GM19324 (cell line): Measurements from ENCODE around the gene CELSR1.

ENCODE experiments used
- ATAC-seq: cut with Tn5 transposase; IDR thresholded peaks from one replicate; pipeline ENCODE4 v1.9.1; 2021; ENCODE audit warnings: mild to moderate bottlenecking, moderate library complexity; ENCODE audit not compliant: unreplicated experiment, low FRiP score

CELSR1 gene

DNA sequence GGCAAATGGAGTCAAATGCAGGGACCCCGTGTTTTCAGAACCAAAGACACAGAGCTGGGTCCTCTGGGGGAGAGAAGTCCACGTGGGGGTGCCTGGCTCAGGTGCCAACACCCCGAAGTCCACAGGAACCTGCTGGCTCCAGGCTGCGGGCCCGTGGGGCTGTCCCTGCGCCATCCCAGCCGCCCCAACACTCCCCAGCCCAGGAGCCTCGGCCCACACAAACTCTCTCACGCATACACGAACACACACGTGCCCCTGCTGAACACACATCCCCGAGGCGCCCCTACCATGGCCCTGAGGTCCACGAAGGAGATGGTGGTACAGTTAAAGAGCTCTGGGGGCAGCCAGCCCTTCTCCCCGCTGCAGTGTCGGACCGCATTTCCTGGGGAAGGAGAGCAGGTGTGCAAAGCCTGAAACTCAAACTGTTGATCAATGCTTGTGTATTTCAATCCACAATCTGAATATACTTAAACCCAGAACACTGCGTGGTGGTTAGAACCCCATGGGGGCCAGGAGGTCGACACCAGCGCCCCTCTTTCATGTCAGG, 147.2 kb downstream of the CELSR1 start:
- no peak for ATAC-seq

DNA sequence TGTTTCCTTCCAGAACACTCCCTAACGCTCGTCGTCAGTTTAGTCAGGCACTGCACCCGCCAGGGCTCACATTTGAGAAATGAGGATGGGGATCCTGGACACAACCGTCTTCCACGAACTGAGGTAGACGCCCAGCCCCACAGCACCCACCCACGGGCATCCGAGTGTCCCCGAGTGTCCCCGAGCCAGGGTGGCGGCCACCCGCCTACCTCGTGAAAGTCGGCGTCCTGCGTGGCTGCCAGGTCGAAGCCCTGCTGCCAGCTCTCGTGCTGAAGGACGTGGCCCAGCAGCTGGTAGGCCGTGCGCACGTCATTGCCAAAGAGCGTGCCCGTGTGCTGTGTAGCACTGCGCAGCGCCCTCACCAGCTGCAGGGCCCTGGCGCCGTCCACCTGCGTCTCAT, 148.3 kb downstream of the CELSR1 start:
- ATAC-seq: no peak

DNA sequence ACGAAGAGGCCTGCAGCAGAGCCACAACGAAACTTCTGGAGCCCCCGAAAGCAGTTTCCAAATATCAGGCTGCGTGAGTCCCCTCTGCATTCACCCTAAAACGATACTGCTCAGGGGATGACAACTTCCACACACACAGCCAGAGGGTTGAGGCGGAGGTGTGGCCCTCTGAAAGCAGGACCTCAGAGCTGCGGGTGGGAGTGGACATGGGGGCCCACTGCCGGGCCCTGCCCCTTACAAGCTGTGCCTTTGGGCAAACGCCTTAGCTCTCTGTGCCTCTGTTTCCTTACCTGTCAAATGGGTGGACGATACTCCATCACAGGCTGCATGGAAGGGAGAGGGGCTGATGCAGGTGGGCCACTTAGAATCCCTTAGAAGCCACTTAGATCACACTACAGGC, 148.8 kb downstream of the CELSR1 start:
- ATAC-seq: no peak

DNA sequence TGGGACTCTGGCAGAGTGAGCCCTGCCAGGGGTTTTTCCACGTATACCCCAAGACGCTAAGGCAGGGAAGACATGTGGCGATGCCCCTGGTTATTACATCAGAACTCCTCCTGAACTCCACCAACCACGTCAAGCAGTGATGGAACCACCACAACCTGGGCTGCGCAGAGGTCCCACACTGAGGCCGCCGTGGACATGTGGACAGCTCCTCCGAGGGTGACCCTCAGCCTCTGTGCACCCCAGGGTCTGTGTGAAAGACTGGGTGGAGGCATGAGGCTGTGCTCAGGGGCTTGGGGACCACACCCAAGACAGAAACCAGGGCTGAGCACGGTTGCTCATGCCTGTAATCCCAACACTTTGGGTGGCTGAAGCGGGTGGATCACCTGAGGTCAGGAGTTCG, 149.7 kb downstream of the CELSR1 start:
- ATAC-seq: no peak

DNA sequence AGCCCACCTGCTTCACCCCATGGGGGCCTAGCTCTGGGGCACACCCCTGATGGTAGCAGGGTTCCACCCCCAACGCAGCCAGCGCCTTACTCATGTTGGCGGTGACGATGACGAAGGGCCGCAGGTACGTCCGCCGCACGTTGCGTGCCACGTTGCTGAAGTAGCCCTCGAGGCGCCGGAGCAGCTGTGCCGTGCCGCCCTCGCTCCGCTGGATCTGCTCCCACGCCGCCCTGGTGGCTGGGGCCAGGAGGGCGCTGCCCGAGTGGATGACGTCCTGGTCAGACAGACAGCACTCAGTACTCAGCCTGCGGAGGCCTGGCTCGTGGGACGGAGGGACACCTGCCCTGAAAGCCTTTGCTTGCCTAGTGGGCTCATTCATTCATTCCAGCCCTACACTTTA, 151.1 kb downstream of the CELSR1 start:
- ATAC-seq: no peak

DNA sequence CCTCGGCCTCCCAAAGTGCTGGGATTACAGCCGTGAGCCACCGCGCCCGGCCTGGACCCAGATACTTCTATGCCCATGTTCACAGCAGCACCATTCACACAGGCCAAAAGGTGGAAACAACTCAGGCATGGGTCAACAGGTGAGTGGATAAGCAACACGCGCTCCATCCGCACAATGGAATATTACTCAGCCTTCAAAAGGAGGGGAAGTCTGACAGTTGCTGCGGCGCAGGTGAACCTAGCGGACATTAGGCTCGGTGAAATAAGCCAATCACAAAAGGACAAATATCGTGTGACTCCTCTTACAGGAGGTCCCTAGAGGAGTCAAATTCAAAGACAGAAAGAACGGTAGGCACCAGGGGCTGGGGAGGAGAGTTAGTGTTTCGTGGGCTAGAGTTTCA, 154.9 kb downstream of the CELSR1 start:
- ATAC-seq: no peak

DNA sequence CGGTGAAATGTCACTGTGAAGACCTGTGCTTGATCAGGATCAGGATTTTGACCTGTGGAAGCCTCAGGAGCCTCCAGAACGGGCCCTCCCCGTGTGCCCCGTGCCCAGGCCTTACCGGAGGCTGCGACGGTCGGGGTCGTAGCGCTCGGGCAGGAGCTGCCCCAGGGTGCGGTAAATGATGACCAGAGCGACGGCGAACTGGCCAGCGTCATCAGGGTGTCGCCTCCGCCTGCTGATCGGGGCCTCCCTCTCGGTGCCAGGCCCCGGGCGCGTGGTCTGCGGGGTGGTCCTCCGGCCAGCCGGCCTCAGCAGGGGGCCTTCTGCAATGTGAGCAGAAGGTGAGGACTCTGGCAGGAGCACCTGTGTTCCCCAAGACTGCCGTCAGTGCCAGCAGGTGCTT, 155.7 kb downstream of the CELSR1 start:
- ATAC-seq: no peak

DNA sequence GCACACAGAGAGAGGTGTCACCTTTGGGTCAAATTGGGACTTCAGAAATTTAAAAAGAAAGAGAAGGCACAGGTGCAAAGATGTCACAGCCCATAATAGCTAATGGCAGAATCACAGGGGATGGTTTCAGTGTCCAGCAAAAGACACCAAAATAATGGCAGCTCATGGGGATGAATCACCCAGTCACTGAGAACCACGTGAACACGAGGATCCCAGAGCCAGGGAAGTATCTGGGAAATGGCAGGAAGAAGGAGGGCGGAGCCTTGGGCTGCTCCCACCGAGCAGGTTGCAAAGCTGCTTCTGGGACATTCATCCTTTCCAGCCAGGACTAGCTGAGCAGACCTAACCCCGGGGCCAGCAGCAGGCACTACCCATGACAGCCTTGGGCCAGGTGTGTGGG, 156.3 kb downstream of the CELSR1 start:
- ATAC-seq: no peak

DNA sequence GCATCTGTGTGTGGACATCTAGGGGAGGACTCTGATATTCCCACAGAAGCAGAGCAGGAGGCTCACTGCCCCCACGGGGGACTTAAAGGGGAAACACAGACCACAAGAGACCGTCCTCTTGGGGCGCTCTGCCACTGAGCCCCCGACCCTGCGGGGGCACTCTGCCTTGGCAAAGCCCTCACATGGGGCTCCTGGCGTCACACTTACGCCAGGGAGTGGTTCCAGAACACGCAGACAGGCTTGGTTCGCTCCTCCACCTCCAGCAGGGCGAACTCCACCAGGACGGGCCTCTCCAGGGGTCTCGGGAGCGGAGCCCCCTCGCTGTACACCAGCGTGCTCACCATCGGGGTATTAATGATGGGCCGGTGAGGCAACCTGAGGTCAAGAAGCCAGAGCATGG, 156.8 kb downstream of the CELSR1 start:
- ATAC-seq: no peak

DNA sequence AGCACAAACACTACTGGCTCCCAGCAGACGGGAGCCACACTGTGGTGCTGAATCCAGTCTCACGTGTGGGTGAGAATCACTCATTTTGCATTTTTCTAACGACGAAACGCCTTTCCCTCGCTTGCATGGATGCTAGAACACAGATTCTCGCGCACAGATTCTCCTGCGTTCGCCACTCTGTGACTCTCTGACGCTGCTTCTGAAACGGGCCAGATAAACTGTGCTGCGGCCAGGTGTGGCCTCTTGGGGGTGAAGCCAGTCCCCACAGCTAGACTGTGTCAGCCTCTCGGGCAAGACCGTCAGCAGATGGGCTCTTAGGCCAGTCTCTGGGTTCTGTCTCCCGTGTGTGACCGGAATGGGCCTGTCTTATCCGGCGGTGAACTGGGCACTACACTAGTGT, 157.4 kb downstream of the CELSR1 start:
- ATAC-seq: no peak

DNA sequence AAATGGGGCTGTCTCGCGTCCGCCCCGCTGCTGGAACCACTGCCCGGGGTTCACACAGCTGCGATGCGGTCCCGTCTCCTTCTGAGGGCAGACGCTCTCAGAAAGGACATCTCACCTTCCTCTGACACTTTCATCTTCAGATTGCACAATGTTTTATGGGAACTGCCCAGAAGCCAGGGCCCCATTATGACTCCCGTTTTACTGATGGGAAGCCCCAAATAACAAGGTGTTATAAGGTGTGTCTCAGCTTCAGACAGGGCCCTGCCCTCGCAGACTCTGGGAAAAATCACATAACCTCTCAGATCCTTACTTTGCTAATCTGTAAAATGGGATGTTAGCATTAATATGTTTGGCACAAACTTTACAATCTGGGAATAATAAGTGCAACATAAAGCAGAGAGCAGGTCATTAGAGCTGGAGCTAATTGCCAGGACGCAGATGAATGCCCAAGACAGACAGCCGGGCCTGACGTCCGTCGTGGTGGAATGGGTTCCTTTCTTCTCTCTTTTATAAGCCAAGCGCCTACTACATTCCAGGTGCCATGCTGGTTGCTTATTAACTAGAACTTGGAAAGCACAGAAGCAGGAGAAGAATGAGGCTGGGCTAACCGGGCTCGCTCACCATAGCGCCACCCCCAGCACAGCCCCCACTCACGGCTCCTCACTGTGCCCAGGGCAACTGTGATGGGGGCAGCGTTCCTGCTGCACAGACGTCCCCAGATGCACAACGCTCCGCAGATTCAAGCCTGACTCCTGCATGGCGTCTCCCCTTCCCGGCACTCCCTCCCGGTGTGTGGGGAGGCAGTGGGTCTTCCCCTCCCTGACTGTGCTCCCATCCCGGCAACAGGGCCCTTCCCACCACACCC, 158.1 kb downstream of the CELSR1 start:
- ATAC-seq: no peak

DNA sequence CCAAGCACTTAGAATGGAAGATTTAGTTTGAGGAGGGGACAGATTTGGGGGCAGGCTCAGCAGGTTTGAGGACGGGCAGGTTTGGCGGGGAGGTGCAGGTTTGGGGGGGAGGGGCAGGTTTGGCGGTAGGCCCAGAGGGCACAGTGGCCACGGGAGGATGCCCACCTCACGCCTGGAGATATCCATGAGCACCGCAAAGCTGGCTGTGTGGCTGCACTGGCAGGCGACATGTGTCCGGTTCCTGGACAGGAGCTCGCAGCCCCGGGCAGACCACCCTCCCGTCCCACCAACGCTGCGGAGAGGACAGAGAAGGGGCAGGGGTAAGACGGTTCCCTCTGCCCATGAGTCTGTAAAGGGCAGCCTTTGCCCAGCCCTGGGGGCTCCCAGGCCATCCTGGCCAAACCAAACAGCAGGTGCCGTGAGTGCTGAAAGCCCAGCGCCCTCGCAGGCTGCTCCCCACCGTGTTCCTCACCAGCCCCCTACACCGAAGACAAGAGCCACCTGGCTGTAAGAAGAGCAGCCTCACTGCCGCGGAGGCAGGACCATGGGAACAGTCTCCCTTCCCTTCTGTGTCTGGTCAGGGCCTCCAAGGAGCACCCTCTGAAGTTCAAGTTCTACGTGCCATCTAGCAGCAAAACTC, 158.9 kb downstream of the CELSR1 start:
- ATAC-seq: no peak

DNA sequence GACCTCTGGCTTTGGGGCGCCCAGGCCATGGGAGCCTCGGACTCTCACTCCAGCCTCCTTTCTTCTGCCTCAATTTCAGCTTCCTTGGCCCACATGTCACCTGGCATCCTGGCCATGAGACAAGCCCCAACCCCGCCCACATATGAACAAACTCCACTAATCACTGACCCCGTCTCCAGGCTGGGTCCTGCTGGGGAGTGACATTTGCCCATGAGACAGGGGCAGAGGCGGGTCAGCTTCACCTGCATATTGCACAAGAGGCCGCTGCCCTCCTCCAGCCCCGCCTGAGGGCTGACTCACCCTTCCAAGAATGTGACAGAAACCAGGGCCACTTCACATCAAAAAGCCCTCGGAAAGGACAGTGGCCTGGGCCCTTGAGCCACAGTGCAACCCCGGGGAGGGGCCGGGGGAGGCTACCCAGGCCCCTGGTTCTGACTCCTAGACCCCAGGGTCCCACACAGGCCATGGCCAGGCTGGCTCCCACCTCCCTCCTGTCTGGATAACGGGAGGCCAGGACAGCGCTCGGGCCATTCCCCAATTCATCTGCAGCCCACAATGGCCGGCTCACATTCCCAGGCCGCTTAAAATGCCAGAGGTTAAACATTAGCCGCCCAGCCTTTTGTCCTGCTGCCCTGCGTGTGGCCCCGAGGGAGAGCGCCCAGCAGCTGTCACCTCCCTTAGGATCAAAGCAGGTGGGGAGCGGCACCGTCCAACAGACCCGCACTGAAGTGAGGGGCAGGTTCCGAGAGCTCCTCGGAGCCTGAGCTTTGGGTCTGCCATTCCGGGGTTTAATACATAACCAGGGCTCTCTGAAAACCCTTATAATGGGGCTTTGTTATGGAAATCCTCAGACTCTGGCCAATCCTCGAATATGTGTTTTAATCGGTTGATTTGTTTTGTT, 159.6 kb downstream of the CELSR1 start:
- ATAC-seq: no peak

DNA sequence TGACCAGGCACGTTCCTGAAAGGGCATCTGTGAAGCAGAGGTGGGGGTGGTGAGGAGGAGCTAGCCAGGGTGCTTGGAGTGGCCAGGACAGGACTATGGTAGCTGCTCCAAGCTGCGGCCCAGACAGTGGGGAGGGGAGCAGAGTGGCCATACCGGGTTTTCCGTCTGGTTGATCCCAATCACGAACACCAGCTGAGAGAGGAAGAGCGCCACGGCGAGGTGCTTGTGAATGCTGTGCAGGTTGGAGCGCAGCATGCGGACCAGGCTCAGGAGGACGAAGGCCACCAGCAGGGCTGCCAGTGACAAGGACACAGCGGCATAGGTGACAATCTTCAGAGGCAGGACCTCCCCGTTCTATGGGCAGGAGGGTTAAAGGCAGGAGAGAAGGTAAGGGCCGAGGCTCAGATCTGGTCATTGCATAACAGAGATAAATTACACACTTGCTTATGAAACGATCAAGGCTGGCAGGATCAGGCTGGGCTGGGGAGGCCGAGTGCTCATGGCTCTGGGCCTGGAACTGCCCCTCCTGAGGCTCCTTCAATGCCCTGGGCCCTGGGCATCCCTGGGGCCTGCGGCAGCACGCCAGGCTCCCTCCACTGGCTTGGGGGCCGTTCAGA, 160.4 kb downstream of the CELSR1 start:
- no peak for ATAC-seq

DNA sequence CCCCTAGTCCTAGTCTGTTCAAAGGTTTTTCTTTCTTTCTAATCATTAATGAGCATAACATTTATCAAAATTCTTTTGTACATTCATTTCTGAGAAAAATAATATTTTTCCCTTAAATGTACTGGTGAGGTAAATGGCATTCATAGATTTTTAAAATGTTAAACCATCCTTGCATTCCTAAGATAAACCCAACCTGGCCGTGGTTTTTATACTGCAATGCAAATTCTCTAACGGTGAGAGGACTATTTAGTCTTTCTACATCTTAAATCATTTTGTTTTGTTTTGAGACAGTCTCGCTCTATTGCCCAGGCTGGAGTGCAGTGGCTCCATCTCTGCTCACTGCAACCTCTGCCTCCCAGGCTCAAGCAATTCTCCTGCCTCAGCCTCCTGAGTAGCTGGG, 161.3 kb downstream of the CELSR1 start:
- ATAC-seq: no peak

DNA sequence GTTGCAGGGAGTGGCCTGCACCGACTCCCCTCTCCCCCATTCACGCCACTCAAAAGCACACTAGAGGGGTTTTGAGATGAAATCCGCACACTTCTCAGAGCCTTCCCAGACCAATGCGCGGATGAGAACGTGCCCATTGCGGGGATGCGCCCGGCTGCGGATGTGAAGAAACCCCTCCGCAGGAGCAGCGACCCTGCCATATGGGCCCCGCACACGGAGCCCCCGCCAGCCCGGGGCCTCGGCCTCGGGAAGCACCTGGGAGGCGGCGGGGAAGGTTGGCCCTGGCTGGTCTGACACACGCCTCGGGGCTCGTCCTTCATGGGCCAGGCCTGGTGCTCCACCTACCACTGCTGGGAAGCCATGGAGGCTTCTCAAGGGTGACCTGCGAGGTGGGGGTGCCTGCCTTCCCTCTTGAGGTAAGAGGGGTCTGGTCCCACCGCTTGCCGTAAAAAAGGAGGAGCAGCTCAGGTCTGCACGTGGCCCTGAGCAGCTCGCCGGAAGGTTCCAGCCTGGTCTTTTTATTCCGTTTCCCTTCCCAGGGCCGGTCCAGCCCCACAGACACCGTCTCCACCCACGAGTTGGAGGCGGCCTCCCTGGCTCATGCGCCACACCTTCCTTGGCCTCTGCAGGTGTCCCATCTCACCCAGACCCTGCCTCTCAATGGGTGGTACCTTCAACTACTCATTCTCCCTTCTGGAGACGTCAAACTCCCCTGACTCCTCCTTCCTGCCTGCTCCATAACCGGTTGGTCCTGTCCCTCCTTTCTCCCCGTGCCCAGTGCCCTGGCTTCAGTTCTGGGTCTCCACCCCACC, 162.6 kb downstream of the CELSR1 start:
- ATAC-seq: no peak

DNA sequence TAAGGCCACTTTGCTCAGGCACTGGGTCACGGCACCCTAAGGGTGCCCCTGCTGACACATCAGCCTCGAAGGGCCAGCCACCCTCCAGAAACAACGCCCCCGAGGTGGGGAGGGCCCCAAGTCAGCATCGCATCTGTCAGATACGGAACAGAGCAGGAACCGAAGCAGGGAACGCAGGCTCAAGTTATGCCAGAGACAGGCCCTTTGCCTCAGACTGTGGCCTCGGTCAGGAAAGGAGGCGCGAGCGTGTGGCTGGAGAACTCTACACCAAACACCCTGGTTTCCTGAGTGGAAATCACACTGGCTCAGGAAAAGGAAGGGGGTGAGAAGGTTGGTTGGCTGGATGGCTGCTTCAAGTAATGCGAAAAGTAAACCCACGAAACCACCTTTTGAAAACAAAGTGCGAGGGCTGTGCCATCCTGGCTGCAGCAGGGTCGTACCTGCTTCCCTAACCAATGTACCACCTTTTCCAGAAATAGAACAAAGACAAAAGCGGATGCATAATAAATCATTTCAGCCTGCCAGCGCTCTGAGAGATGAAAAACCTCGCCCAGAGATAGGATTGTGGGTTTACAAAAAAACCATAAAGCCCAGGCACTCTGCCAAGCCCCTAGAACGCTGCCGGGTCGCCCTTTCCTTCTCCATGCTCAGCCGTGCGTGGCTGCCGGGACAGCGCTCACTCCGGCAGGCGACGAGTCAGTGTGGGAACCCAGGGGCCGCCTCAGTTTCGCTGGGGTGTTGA, 163.3 kb downstream of the CELSR1 start:
- no peak for ATAC-seq

DNA sequence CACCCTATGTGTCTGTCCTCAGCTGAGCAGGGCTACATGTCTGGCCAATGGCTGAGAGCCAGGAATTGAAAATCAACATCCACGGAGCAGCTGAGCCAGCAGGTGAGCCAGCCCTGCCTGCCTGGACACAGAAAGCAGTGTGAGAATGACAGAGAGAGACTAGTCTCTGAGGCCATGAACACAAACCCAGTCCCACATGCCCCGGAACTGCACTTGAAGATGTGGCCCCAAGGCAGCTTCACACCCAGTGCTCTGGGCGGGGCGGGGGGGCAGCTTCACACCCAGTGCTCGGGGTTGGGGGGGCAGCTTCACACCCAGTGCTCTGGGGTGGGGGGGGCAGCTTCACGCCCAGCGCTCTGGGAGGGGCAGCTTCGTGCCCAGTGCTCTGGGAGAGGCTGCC, 164.3 kb downstream of the CELSR1 start:
- ATAC-seq: no peak

DNA sequence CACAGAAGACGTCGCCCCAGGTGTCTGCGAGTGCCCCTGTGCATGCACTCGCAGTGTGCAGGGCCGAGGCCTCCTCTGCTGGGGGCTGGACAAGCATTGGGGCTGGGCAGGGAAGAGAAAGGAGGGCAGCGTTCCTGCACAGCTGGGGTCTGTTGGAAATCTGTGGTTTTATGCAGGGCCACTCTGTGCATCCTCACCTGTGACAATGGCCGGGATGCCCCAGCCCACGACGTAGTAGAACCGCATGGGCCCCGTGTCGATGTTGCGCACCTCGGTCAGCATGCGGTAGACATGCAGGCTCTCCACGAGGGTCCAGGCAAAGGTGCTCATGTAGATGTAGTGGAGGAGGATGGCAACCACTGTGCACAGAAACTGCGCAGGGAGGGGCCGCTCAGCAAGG, 164.7 kb downstream of the CELSR1 start:
- no peak for ATAC-seq
